Fibroblast of skin of right biceps (primary cell): ENCODE results near the gene RNF212.
"Not testable (repeated sequence)": the region's sequence is repeated elsewhere in the genome, so short reads cannot be mapped to it uniquely, and the experiment has no call there.

Experiments used
- DNase-seq: peaks from one replicate; pipeline ENCODE4 v3.0.0-alpha.2; 2013

The RNF212 gene

DNA sequence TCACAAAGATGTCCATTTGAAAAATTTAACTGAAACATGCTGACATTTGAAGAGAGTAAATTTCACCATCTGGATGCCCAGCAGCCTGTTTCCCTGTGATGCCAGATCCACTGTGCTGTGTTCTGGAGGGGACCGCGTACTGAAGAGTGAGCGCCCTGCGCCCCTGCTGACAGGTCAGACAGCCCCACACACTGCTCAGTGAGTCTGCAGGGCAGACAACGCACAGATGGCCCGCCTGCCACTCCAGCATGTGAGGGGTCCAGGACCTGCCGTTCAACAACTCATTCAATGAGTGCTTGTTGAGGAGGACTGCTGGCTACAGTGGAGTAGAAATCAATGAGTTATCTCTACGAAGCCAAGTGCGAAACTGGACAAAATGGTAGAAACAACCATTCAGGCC, 52.7 kb downstream of the RNF212 start:
- DNase-seq = no peak

DNA sequence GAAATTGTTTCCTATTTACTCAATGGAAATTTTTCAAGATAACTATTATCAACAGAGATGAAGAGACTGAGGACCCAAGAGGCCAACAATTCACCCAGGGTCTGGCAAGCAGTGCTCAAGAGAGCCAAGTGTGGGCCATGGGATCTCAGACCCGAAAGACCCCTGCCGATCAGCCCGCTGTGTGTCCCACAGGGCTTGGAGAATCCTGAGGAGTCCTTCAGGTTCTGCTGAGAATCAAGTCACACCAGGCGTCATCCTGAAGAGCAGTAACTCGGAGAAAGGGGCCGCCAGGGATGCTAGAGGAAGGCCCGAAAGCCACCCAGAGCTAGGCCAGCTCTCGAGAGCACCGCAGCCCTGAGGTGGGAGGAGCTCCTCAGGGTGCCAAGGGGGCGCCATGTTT, 53.2 kb downstream of the RNF212 start:
- no peak for DNase-seq

DNA sequence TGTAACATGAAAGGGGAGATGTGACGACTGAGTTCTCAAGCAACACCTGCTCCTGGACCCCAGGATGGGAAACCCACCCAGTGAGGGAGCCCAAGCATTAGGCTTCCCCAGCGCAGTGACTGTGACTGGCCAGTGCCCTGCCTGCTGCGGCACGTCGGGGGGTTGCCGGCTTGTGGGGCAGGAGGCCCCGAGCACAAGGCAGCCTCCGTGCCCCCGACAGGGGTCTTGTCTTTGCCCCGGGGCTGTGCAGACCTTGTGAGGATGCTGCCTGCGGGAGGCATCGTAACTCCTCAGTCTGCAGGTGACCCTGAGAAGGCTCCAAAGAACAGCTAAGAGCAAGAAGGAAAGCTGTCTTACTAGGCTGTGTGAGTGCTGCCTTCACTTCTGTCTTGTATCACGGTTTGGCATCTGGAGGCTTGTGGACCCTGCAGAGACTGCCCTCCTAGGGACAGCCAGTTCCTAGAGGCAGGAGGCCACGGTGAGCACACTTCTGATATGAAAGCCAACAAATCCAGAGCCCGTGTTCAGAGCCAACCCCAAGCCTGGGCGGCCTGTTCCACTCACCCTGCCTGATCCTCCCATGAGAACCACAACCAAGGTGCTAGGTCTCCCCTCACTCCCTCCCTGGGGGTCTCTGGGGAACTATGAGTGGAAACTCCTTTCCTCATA, 54.2 kb downstream of the RNF212 start:
- DNase-seq = no peak

GRCh38 chr4:1058198-1058996, 55.0 kb downstream of the RNF212 start:
- DNase-seq = peak; percentile 21

DNA sequence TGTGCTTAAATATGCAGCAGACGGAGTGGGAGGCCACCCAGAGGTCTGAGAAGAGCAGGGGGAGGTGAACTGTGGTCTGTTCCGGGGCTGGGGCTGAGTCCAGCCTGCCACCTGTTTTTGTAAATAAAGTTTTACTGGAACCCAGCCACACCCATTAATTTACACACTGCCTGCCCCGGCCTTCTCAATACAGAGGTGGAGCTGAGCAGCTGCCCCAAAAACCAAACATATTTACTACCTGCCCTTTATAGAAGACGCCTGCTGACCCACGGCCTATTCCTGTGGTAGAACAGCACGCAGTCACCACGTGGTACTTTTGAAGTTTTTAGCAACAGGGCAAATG, 56.0 kb downstream of the RNF212 start:
- no peak for DNase-seq

DNA sequence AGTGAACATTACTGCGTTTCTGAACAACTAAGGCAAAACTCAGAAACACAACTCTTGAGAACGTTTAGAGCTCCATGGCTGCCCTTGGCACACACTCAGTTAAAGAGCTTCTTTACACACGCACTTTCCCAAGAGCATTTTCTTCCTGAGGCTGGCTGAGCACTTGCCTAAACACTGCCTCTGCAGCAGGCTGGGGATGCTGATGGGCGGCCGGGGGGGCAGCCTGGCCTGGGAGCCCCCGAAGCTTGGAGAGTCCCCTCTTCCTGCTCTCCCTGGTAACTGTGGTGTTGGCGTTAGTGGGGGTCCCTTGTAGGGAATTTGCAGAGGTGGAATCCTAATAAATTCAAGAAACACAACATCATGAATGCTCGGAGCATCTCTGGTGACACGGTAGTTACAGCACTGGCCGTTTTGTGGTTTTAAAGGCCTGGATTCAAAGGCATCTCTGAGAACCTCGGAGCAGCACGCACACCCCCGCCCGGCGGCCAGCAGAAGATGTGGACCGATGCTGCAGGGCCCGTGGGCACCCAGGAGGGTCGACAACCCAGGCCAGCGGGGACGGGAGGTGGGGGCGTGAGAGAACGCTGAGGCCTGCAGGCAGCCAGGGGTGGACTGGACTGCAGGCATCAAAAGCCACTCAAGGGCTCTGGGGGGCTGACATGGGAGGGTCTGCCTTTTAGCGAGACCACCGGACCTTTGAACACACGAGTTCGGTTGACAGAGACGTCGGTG, 56.5 kb downstream of the RNF212 start:
- no peak for DNase-seq

DNA sequence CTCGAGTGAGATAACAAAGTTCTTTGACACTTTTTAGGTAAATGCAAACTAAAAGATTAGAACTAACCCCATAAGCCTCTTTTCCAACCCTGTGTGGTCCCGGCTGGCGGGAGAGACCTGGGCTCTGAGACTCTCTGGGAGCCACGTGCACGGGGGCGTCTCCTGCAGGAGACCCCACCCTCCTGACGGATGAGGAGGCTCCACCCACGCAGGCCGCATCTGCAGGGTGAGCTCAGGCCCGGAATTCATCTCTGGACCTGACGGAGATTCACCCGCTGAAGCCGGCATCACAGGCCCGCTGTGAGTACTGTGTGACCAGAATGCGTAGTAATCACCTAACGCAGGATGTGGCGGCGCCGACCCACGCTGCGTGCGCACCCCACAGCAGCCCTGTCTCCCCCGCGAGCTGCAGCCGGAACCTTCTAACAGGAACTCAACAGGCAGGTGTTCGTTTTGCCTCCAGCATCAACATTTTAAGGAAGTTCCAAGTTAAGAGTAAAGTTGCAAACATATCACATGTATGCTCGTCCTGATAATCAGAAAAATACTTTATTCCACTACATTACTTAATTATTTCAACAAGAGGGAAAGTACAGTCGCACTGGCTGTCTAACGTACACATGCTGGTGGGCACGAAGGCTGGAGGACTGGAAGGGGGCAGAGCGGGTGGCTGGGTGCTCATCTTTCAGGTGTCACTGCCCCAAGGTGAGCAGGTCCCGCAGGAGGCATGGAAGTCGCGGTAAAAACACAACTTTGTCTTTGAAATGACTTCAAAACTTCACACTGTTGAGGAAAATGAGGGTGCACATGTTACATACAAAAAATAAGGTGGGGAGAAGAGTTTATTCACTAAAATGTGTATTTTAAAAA, 57.4 kb downstream of the RNF212 start:
- DNase-seq = peak; percentile 52

DNA sequence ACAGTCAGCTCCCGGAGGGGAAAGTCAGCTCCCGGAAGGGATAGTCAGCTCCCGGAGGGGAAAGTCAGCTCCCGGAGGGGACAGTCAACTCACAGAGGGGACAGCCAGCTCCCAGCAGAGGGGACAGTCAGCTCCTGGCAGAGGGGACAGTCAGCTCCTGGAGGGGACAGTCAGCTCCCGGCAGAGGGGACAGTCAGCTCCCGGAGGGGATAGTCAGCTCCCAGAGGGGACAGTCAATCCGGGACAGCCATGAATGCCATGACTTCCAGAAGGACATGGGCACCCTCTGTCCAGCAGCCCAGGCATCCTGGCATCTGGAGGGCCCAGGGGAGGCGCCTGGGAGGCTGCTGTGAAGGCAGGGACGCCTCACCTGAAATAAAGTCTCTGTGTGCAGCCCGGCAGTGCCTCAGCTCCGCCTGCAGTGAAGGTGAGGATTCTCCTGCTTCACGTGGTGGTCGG, 58.1 kb downstream of the RNF212 start:
- not testable (repeated sequence) for DNase-seq

DNA sequence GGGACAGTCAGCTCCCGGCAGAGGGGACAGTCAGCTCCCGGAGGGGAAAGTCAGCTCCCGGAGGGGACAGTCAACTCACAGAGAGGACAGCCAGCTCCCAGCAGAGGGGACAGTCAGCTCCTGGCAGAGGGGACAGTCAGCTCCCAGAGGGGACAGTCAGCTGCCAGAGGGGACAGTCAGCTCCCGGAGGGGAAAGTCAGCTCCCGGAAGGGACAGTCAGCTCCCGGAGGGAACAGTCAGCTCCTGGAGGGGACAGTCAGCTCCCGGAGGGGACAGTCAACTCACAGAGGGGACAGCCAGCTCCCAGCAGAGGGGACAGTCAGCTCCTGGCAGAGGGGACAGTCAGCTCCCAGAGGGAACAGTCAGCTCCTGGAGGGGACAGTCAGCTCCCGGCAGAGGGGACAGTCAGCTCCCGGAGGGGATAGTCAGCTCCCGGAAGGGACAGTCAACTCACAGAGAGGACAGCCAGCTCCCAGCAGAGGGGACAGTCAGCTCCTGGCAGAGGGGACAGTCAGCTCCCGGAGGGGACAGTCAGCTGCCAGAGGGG, 58.6 kb downstream of the RNF212 start:
- not testable (repeated sequence) for DNase-seq

- not testable (repeated sequence) for DNase-seq
Measured at GRCh38 chr4:1053891-1054290, 59.5 kb downstream of the RNF212 start.

DNA sequence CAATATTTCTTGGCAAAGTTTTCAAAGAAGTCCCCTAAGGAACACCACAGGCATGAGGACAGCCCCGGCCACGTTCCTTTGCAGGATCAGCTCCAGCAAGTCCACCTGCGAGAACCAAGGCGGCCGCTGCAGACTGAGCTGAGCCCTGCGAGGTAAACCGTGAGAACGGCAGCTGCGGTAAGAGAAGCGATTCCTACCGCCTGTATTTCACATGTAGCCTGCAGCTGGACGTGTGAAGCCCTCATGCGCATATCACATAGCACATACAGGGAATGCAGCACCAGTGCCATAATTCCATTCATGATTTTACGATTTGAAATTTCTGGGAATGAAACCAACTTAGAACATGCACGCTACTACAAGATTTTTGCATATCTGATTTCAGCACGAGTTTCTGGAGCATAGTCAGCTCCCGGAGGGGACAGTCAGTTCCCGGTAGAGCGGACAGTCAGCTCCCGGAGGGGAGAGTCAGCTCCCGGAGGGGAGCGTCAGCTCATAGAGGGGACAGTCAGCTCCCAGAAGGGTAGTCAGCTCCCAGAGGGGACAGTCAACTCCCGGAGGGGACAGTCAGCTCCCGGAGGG, 60.2 kb downstream of the RNF212 start:
- DNase-seq = peak; percentile 83

GRCh38 chr4:1052231-1052671, 61.1 kb downstream of the RNF212 start:
- no peak for DNase-seq

- DNase-seq = no peak
Measured at GRCh38 chr4:1051472-1051871, 61.9 kb downstream of the RNF212 start.

DNA sequence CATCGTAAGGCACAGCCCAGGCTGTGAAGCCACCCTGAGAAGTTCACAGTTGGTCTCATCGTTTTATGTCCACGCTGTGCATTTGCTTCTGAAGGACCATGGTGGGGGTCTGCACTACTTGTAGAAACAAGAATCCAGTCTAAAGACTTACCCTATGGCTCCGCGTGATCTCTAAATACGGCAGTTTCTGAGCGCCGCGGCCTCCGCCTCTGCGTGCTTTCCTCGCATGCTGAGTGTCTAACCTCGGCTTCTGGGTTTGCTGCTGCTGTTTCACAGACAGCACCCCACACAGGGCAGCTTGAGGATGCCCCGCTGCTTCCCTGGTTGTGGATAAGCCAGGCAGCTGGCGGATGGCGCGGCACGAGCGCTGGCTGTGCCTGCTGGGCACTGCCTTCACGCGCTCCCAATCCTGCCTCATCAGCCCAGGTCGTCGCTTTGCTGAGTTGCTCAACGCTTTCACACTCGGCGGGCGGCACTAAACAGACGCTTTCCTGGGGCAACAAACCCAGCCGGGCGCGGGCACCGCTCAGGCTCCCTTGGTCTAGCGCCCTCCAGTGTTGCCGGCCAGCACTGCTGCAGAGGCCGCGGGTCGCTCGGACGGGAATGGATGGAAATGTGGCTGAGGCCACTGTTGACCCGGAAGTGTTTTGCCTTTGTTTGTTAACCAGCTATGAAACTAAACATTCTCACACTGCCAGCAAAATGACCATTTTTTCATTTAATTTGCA, 62.7 kb downstream of the RNF212 start:
- DNase-seq = no peak

DNA sequence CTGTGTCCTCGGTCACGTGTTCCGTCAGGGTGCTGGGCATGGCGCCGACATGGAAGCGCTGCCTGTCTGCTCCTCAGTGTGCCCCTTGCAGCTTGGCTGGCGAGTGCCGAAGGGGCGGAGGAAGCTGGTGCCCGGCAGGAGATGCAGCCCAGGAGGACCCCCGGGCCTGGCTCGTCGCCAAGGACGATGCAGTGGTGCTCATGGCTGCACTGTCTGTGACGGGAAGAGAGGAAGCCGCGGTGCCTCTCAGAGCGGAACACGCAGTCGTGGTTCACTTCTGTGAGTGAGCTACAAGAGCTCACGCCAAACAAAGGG, 63.8 kb downstream of the RNF212 start:
- DNase-seq = no peak

DNA sequence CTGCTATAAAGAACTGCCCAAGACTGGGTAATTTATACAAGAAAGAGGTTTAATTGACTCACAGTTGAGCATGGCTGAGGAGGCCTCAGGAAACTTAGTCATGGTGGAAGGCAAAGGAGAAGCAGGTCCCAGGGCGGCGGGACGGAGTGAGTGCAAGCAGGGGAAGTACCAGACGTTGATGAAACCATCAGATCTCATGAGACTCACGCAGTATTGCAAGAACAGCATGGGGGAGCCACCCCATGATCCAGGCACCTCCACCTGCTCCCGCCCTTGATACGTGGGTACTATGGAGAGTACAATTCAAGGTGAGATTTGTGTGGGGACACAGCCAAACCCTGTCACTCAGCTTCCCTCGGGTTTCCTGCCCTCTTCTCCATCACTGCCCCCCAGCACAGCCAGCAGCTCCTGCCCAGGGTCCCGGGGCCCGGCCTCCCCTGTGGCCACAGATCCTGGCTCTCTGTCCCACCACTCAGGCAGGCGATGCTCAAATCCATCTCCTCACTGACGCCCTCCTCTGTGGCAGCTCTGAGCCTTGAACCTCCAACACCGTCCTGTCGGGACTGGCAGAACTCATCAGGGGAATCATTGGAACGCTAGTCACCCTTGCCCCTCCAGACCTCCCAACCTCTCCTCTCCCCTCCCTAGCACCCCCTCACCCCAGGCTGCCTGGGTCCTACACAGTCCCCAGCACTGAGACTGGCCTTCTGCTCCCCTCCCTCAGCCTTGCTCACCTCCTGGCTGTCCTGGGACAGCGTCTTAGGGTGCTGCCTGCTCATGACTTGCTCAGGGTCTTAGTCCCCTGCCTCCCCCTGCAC, 64.4 kb downstream of the RNF212 start:
- no peak for DNase-seq

DNA sequence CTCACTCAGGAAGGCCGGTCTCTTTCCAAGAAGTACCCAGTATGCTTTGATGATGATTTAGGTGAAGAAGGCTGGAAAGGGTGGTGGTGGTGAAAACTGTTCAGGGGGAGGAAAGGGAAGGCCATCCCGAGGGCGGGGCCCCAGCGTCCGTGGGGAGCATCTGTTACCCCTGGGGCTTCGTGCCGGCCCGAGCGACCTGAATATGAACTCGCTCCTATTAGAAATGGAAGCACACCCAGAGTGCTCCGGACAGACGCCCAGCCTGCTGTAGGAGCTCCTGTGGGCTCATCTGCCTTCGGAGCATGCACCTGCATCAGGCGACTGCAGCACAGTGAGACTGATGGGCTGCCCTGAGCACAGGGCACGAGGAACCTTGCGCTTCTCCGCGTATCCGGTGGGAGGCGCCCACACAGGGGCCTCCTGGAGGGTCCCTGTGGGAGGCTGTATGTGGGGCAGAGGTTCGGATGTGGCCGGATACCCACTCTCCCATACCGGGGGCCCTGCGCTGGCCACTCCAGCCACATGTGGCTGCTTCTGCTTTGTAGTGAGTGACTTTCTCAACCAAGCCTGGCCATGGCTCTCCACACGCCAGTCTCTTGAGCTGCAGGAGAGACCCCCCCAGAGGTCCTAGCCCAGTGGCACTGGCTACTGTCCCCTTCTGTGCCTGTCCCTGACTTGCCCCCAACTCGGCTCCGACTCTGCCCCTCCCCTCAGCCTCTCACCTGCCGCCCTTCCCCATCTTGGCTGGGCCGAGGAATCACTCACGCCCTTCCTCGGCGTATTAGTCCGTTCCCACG, 65.2 kb downstream of the RNF212 start:
- no peak for DNase-seq

DNA sequence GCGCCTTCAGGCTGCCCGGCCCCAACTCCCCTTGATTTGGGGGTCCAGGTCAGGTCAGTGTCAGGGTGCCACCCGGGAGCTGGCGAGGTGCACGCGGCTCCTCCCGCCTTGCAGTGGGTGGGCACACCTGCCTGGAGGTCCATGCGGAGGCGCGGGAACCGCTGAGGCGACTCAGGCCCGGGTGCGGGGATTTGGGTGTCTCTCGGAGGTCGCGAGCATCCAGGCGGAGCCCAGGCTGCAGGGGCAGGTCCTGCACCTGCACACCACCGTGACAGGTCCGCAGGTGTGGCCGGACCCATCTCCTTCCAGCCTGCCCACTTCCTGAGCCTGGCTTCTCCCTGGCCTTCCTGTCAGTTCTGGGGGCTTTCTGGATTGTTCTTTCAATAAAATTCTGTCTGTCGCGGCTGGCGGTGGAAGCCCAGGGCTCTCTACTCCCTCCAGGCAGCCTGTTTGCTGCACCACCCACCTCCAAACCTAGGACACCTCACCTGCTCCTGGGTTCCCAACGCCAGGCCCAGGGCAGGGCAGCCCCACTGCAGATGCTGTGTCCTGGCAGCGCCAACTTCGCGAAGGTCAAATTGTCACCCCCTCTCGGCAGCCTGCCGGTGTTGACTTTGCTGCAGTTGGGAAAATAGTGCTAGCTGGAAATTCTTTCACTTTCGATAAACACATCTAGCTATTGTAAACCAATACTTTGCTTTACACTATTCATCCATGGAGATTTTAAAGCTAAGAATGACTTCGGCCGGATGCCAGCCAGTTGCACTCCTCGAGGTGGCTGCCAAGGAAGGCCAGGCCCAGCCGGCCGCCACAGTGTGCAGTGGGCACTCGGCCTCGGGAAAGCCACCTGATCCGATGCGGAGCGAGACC, 66.0 kb downstream of the RNF212 start:
- no peak for DNase-seq

- DNase-seq = peak; percentile 86
Measured at GRCh38 chr4:1046581-1047011, 66.8 kb downstream of the RNF212 start.
